ENCODE results near the gene YOD1. TPM values are rescaled to one million over a fixed set of nuclear protein-coding genes. Genes with fewer than 3 reads are reported as not detected.

YOD1 gene
- polyA plus RNA-seq, 1 donor from 2014 or later: 9.3 TPM

GRCh38 chr1:207013321-207014085 is 37.5 kb downstream of the YOD1 start:
- H3K79me2 ChIP-seq (replicated peaks; ENCODE audit: insufficient read depth, low read length): no peaks in the 10 kb centered on the region
- no peak overlapping the region for H3K4me3 ChIP-seq (ENCODE audit: low read length)
- H3F3A ChIP-seq (ENCODE audit: insufficient read depth, low read length, poor library complexity, severe bottlenecking): no peaks in the 10 kb centered on the region
- TF ChIP-seq MXI1 (conservative IDR thresholded peaks at IDR 0.05; ENCODE audit: poor library complexity, severe bottlenecking) (no peak), CTCF (IDR thresholded peaks at IDR 0.05; ENCODE audit: poor library complexity, severe bottlenecking) (no peak), SMC3 (conservative IDR thresholded peaks at IDR 0.05; ENCODE audit: poor library complexity) (no peak), TAF1 (IDR thresholded peaks at IDR 0.05; ENCODE audit: low read depth) (no peak), EP300 (conservative IDR thresholded peaks at IDR 0.05; ENCODE audit: poor library complexity, severe bottlenecking) (no peak), EZH2 (IDR thresholded peaks at IDR 0.05; ENCODE audit: borderline replicate concordance, insufficient read depth, low read length, poor library complexity, severe bottlenecking) (no peak), REST (IDR thresholded peaks at IDR 0.05; ENCODE audit: borderline replicate concordance) (no peak), POLR2AphosphoS5 (IDR thresholded peaks at IDR 0.05) (no peak), RAD21 (conservative IDR thresholded peaks at IDR 0.05) (no peak)
- H3K9ac ChIP-seq (ENCODE audit: low read length): no peak overlapping the region
- no peak overlapping the region for H2AFZ ChIP-seq (ENCODE audit: low read depth, low read length)
- H3K9me2 ChIP-seq (ENCODE audit: insufficient read depth, low read length): no peaks in the 10 kb centered on the region
- no peaks in the 10 kb centered on the region for H3K36me3 ChIP-seq (ENCODE audit: insufficient read depth, low read length)
- H3K4me2 ChIP-seq (ENCODE audit: low read length): no peak overlapping the region
- no peaks in the 10 kb centered on the region for H4K20me1 ChIP-seq (ENCODE audit: insufficient read depth)
- H3K9me3 ChIP-seq (ENCODE audit: low read length): no peaks in the 10 kb centered on the region
- no peaks in the 10 kb centered on the region for H3K27me3 ChIP-seq (ENCODE audit: insufficient read depth, low read depth, low read length)
- no peak overlapping the region for H3K27ac ChIP-seq (ENCODE audit: low read length)

GRCh38 chr1:207010726-207011125 is 40.3 kb downstream of the YOD1 start:
- Histone ChIP-seq H3F3A (ENCODE audit: insufficient read depth, low read length, poor library complexity, severe bottlenecking) (no peaks in the 10 kb centered on the region), H3K9me3 (ENCODE audit: low read length) (no peaks in the 10 kb centered on the region), H3K79me2 (replicated peaks; ENCODE audit: insufficient read depth, low read length) (no peaks in the 10 kb centered on the region), H3K4me3 (ENCODE audit: low read length) (no peak overlapping the region), H3K4me2 (ENCODE audit: low read length) (no peak overlapping the region), H3K9me2 (ENCODE audit: insufficient read depth, low read length) (no peaks in the 10 kb centered on the region), H3K27ac (ENCODE audit: low read length) (no peak overlapping the region), H3K27me3 (ENCODE audit: insufficient read depth, low read depth, low read length) (no peaks in the 10 kb centered on the region), H2AFZ (ENCODE audit: low read depth, low read length) (no peak overlapping the region), H4K20me1 (ENCODE audit: insufficient read depth) (no peaks in the 10 kb centered on the region), H3K36me3 (ENCODE audit: insufficient read depth, low read length) (no peaks in the 10 kb centered on the region), H3K9ac (ENCODE audit: low read length) (no peak overlapping the region)
- TF ChIP-seq TAF1 (IDR thresholded peaks at IDR 0.05; ENCODE audit: low read depth): no peak
- TF ChIP-seq EZH2 (IDR thresholded peaks at IDR 0.05; ENCODE audit: borderline replicate concordance, insufficient read depth, low read length, poor library complexity, severe bottlenecking): no peak
- no peak for TF ChIP-seq REST (IDR thresholded peaks at IDR 0.05; ENCODE audit: borderline replicate concordance)
- no peak for TF ChIP-seq EP300 (conservative IDR thresholded peaks at IDR 0.05; ENCODE audit: poor library complexity, severe bottlenecking)
- no peak for TF ChIP-seq MXI1 (conservative IDR thresholded peaks at IDR 0.05; ENCODE audit: poor library complexity, severe bottlenecking)
- TF ChIP-seq RAD21 (conservative IDR thresholded peaks at IDR 0.05): no peak
- TF ChIP-seq SMC3 (conservative IDR thresholded peaks at IDR 0.05; ENCODE audit: poor library complexity): no peak
- no peak for TF ChIP-seq CTCF (IDR thresholded peaks at IDR 0.05; ENCODE audit: poor library complexity, severe bottlenecking)

All from neural cell (in vitro differentiated cells).